Upper lobe of left lung (tissue), 4 donors: ENCODE data around the gene DENND10.

Experiments used
- POLR2A ChIP-seq, 4 donors: fragments of 450-650 bp; IDR thresholded peaks; one replicate each; pipeline ENCODE4 v1.5.1; 2016 to 2017; ENCODE audit warnings: antibody characterized with exemption in 4 of 4, mild to moderate bottlenecking in 2 of 4
- TF ChIP-seq, protein P1 (sequence below), 6 experiments: fragments of 450-650 bp in 4 of 6; fragments of 200-600 bp in 2 of 6; sonication (generic) in 2 of 6; IDR thresholded peaks; one replicate each; pipeline ENCODE4 v1.5.1; 2016 to 2019; ENCODE audit warnings: antibody characterized with exemption in 6 of 6

DNA sequence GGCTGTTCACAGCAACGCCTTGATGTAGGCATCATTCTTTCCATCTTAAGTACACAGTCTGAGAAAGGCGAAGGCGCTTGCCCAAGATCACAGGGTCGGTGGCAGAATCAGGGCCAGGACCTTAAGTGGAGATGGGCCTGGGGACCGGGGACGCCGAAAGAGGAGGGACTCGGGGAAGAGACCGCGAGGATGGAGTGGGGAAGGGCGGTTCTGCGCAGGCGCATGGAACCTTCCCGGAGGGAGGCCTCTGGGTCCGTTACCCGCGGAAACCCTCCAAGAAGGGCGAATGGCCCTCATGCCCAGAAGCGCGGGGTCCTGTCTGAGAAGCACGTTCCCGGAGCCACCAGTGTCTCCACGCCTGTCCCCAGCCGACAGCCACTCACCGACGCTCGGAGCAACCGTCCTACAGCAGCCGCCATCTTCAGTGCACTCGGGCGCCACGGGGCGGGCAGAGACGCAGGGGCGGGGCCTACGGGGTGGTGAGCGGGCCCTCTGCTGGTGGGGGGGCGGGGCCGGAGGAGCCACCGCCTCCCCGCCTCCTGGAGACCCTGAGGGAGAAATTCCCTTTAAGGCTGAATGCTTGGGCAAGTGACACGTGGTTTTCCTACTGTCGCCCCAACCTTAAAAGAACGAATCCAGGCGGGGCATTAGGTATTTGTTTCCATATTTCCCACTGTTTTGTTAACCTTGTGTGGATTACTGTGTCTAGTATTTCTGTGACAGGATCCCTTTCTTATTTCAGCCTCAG, 74.6 kb downstream of the DENND10 start, which contains the start of gene PRDX3:
- TF ChIP-seq, protein P1, sequence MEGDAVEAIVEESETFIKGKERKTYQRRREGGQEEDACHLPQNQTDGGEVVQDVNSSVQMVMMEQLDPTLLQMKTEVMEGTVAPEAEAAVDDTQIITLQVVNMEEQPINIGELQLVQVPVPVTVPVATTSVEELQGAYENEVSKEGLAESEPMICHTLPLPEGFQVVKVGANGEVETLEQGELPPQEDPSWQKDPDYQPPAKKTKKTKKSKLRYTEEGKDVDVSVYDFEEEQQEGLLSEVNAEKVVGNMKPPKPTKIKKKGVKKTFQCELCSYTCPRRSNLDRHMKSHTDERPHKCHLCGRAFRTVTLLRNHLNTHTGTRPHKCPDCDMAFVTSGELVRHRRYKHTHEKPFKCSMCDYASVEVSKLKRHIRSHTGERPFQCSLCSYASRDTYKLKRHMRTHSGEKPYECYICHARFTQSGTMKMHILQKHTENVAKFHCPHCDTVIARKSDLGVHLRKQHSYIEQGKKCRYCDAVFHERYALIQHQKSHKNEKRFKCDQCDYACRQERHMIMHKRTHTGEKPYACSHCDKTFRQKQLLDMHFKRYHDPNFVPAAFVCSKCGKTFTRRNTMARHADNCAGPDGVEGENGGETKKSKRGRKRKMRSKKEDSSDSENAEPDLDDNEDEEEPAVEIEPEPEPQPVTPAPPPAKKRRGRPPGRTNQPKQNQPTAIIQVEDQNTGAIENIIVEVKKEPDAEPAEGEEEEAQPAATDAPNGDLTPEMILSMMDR (IDR thresholded peaks at IDR 0.05), result peak in 3 of 6 experiments; percentile 10 to 50 (median 38)
- peak in 3 of 4 donors; percentile 27 to 81 (median 36) for TF ChIP-seq POLR2A (IDR thresholded peaks at IDR 0.05)
